CD8-positive, alpha-beta memory T cell (primary cell): ENCODE data around the gene AFAP1. TPM values are rescaled to one million over a fixed set of nuclear protein-coding genes. Genes with fewer than 3 reads are reported as not detected.

ENCODE experiments used
- CTCF ChIA-PET: fragments of 350-600 bp; sonication (Branson Sonifier 250); formaldehyde crosslinking; loops from one replicate; lab custom pipeline; 2021; ENCODE audit warnings: antibody characterized with exemption; lab: Charles Lee
- POLR2A ChIA-PET: fragments of 350-600 bp; sonication (Branson Sonifier 250); formaldehyde crosslinking; loops from one replicate; lab custom pipeline; 2021; ENCODE audit warnings: antibody characterized with exemption; lab: Charles Lee
- DNase-seq, 5 donors: peaks; one replicate each; pipeline versions ENCODE4 v3.0.0 to v3.0.0-alpha.2; 2020 to 2022; ENCODE audit warnings: mixed read lengths in 1 of 5
- H3K27ac ChIP-seq: one replicate; pipeline ENCODE4 v1.7.0; 2013; ENCODE audit warnings: low read depth, mild to moderate bottlenecking, low read length, moderate library complexity
- H3K27me3 ChIP-seq: 2 replicates; pipeline ENCODE4 v1.7.0; 2013; ENCODE audit warnings: low read length, mild to moderate bottlenecking; ENCODE audit not compliant: insufficient read depth, poor library complexity, severe bottlenecking
- H3K36me3 ChIP-seq: 2 replicates; pipeline ENCODE4 v1.7.0; 2013; ENCODE audit warnings: mild to moderate bottlenecking, low read length, moderate library complexity; ENCODE audit not compliant: insufficient read depth
- H3K4me1 ChIP-seq: 2 replicates; pipeline ENCODE4 v1.7.0; 2013; ENCODE audit warnings: mild to moderate bottlenecking, low read length, moderate library complexity; ENCODE audit not compliant: insufficient read depth
- H3K4me3 ChIP-seq: 2 replicates; pipeline ENCODE4 v1.7.0; 2013; ENCODE audit warnings: mild to moderate bottlenecking, low read length
- H3K9me3 ChIP-seq: 2 replicates; pipeline ENCODE4 v1.7.0; 2013; ENCODE audit warnings: mild to moderate bottlenecking, low read length
- H3K27ac Mint-ChIP-seq, 8 donors: one replicate each; pipeline ENCODE4 v1.8.0; 2020 to 2021; ENCODE audit warnings: mixed read lengths in 8 of 8, mild to moderate bottlenecking in 6 of 8, inconsistent platforms in 3 of 8, moderate library complexity in 3 of 8
- H3K27me3 Mint-ChIP-seq, 2 donors: one replicate each; pipeline ENCODE4 v1.8.0; 2020 to 2021; ENCODE audit warnings: mixed read lengths in 2 of 2, mild to moderate bottlenecking in 1 of 2, moderate library complexity in 1 of 2
- H3K36me3 Mint-ChIP-seq, 3 donors: one replicate each; pipeline ENCODE4 v1.8.0; 2020 to 2021; ENCODE audit warnings: mixed read lengths in 3 of 3, inconsistent platforms in 1 of 3, mild to moderate bottlenecking in 1 of 3
- H3K4me1 Mint-ChIP-seq, 3 donors: one replicate each; pipeline ENCODE4 v1.8.0; 2020 to 2021; ENCODE audit warnings: mixed read lengths in 3 of 3, inconsistent platforms in 1 of 3, mild to moderate bottlenecking in 1 of 3
- H3K4me3 Mint-ChIP-seq, 7 donors: one replicate each; pipeline ENCODE4 v1.8.0; 2020 to 2021; ENCODE audit warnings: mixed read lengths in 7 of 7, mild to moderate bottlenecking in 6 of 7, moderate library complexity in 4 of 7, inconsistent platforms in 2 of 7
- H3K9me3 Mint-ChIP-seq, 5 donors: one replicate each; pipeline ENCODE4 v1.8.0; 2020 to 2022; ENCODE audit warnings: mixed read lengths in 5 of 5, mild to moderate bottlenecking in 3 of 5, moderate library complexity in 2 of 5, inconsistent platforms in 1 of 5
- polyA plus RNA-seq: library from polyadenylated mRNA; unstranded; fragments of 300-500 nt; fragmentation: Illumina TruSeq; gene quantifications from one replicate; pipeline ENCODE4 v1.2.3, GENCODE V29; 2021
- total RNA-seq, 2 experiments: library from RNA; stranded (reverse); gene quantifications; one replicate each; pipeline ENCODE4 v1.2.3, GENCODE V29; 2021

Gene AFAP1
- total and polyA plus RNA-seq, 3 experiments from 2014 or later = 2.3 to 19.9 (median 18.4) TPM

DNA sequence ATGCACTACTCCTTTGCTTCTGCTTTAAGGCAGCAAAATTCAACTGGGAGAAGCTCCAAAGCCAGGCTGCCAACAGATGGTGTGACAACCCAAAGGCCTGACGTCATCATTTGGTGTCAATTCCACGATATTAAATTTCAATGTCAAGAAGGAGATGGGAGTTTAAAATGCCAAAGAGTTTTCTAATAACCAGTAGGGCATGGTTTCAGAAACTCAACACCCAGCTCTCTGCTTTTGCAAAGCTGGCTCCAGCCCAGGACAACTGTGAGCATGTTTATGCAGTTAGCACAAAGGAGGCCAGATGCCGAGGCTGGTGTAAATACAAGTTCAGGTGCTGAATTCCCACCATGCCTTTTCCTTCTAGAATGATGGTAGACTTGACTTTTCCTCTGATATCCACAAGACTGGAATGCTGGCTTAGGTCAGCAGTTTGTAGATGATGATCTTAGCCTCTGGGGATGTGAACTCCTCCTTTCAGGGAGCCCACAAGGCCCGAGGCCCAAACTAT is 67.3 kb downstream of the AFAP1 start:
- H3K4me3 Mint-ChIP-seq = no peak overlapping the region
- peaks cover 1 to 4% (median 3%) of the 10 kb centered on the region in 3 donors for H3K36me3 Mint-ChIP-seq
- no peak for DNase-seq
- H3K27me3 Mint-ChIP-seq = peaks cover 0 to 3% of the 10 kb centered on the region in 2 donors
- H3K36me3 ChIP-seq = no peaks in the 10 kb centered on the region
- H3K27me3 ChIP-seq = no peaks in the 10 kb centered on the region
- H3K9me3 Mint-ChIP-seq = no peaks in the 10 kb centered on the region
- H3K27ac Mint-ChIP-seq = no peak overlapping the region
- no peak overlapping the region for H3K4me3 ChIP-seq
- POLR2A ChIA-PET = no interaction called here
- CTCF ChIA-PET = interaction anchor here (1.0 kb wide), 1 partner anchor 68 kb away, joined by 3 read pairs; no protein-coding TSS in a partner anchor
- peaks cover 20% of the 10 kb centered on the region for H3K4me1 ChIP-seq
- no peaks in the 10 kb centered on the region for H3K9me3 ChIP-seq
- no peak overlapping the region for H3K27ac ChIP-seq
- H3K4me1 Mint-ChIP-seq = peaks cover 22 to 42% (median 40%) of the 10 kb centered on the region in 3 donors

DNA sequence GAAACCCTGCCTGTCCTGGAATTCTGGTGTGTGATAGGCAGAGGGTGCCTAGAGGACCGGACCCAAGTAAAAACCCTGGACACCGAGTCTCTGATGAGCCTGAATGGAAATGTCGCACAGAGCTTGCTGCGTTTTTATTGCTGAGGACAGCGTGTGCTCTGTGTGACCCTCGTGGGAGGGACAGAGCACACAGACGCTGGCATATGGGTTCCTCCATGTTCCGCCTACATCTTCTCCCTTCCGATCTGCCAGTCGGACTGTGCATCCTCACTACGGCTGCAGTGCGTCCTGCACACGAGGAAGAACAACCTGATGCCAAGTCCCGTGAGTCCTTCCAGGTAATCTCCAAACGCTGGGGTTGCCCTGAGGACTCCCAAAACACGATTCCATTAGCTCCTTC is 68.3 kb downstream of the AFAP1 start:
- Histone ChIP-seq H3K4me1 (peaks cover 12% of the 10 kb centered on the region), H3K27me3 (no peaks in the 10 kb centered on the region), H3K27ac (no peak overlapping the region), H3K36me3 (no peaks in the 10 kb centered on the region), H3K4me3 (no peak overlapping the region), H3K9me3 (no peaks in the 10 kb centered on the region)
- DNase-seq = no peak
- H3K27ac Mint-ChIP-seq = peak overlapping the region in 1 of 8 donors; percentile 66
- peaks cover 16 to 40% (median 32%) of the 10 kb centered on the region in 3 donors for H3K4me1 Mint-ChIP-seq
- POLR2A ChIA-PET = no interaction called here
- H3K36me3 Mint-ChIP-seq = peaks cover 2 to 5% (median 3%) of the 10 kb centered on the region in 3 donors
- no peak overlapping the region for H3K4me3 Mint-ChIP-seq
- H3K27me3 Mint-ChIP-seq = peaks cover 0 to 3% of the 10 kb centered on the region in 2 donors
- no peaks in the 10 kb centered on the region for H3K9me3 Mint-ChIP-seq
- CTCF ChIA-PET = no interaction called here

- peak overlapping the region; percentile 62 to 96 (median 80) for H3K27ac Mint-ChIP-seq
- peak overlapping the region in 1 of 7 donors; percentile 56 for H3K4me3 Mint-ChIP-seq
- ChIA-PET POLR2A (no interaction called here), CTCF (interaction anchor here (2.0 kb wide), 1 partner anchor 64 kb away, joined by 8 read pairs; no protein-coding TSS in a partner anchor)
- H3K4me1 ChIP-seq = peaks cover 7% of the 10 kb centered on the region
- H3K27me3 Mint-ChIP-seq = peaks cover 0 to 12% of the 10 kb centered on the region in 2 donors
- no peaks in the 10 kb centered on the region for H3K9me3 ChIP-seq
- peaks cover 0 to 5% (median 2%) of the 10 kb centered on the region in 5 donors for H3K9me3 Mint-ChIP-seq
- no peak for DNase-seq
- H3K4me1 Mint-ChIP-seq = peaks cover 16 to 41% (median 27%) of the 10 kb centered on the region in 3 donors
- no peak overlapping the region for H3K27ac ChIP-seq
- no peaks in the 10 kb centered on the region for H3K27me3 ChIP-seq
- H3K36me3 Mint-ChIP-seq = peaks cover 6 to 8% (median 7%) of the 10 kb centered on the region in 3 donors
- no peak overlapping the region for H3K4me3 ChIP-seq
- H3K36me3 ChIP-seq = no peaks in the 10 kb centered on the region
These were observed 70.7 kb downstream of the AFAP1 start for GRCh38 chr4:7868892-7869471.

DNA sequence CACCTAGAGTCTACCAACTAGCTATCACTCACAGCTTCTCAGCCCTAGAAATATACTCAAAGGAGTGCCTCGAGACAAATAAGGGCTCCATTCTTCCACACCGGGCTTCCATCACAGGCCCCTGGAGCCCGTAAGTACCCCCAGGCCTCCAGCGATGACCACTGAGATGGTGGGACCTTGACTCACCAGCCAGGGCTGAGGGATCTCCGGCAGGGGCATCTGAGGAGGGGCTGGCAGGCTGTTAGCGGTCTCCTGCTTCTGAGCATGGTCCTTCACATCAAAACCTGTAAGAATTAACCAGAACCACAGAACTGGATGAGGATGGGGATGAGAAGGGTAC is 71.3 kb downstream of the AFAP1 start:
- no peak overlapping the region for H3K4me3 ChIP-seq
- Mint-ChIP-seq H3K27me3 (peaks cover 0 to 13% of the 10 kb centered on the region in 2 donors), H3K36me3 (peaks cover 6 to 9% (median 8%) of the 10 kb centered on the region in 3 donors), H3K9me3 (peaks cover 0 to 6% (median 4%) of the 10 kb centered on the region in 5 donors), H3K27ac (peak overlapping the region in 6 of 8 donors; percentile 32 to 84 (median 78)), H3K4me1 (peaks cover 17 to 41% (median 24%) of the 10 kb centered on the region in 3 donors), H3K4me3 (peak overlapping the region in 1 of 7 donors; percentile 56)
- peaks cover 7% of the 10 kb centered on the region for H3K4me1 ChIP-seq
- no peak overlapping the region for H3K27ac ChIP-seq
- POLR2A ChIA-PET = no interaction called here
- CTCF ChIA-PET = interaction anchor here (1.0 kb wide), 1 partner anchor 8 kb away, joined by 5 read pairs; no protein-coding TSS in a partner anchor
- no peak for DNase-seq
- no peaks in the 10 kb centered on the region for H3K9me3 ChIP-seq
- no peaks in the 10 kb centered on the region for H3K36me3 ChIP-seq
- H3K27me3 ChIP-seq = no peaks in the 10 kb centered on the region

GRCh38 chr4:7867701-7868435 is 71.8 kb downstream of the AFAP1 start:
- POLR2A ChIA-PET = no interaction called here

DNA sequence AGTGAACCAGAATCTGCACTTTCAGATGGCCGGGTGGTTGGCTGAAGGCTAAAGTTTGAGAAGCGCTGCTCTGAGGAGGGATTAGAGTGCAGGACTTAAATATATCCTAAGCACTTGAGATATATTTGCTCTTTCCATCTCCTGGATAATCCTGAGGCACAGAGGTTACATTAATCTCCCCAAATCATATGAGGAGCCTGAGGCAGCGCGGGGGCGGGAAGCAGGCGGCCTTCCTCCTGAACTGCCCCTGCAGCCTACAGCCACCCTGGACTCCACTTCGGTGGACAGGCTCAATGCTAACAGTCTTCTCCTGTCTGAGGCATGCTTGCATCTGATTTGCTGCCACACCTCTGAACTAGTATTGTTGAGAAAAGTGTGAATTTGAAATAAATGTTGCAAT is 72.5 kb downstream of the AFAP1 start:
- POLR2A ChIA-PET = no interaction called here
- Histone ChIP-seq H3K27ac (no peak overlapping the region), H3K27me3 (no peaks in the 10 kb centered on the region), H3K4me1 (peaks cover 7% of the 10 kb centered on the region), H3K36me3 (no peaks in the 10 kb centered on the region), H3K4me3 (no peak overlapping the region), H3K9me3 (no peaks in the 10 kb centered on the region)
- Mint-ChIP-seq H3K27ac (peak overlapping the region in 2 of 8 donors; percentile 51 to 56), H3K9me3 (peaks cover 0 to 6% (median 4%) of the 10 kb centered on the region in 5 donors), H3K27me3 (peaks cover 0 to 17% of the 10 kb centered on the region in 2 donors), H3K4me1 (peaks cover 17 to 46% (median 24%) of the 10 kb centered on the region in 3 donors), H3K36me3 (peaks cover 6 to 10% (median 9%) of the 10 kb centered on the region in 3 donors), H3K4me3 (no peak overlapping the region)
- DNase-seq = no peak
- CTCF ChIA-PET = interaction anchor here (1.0 kb wide), 1 partner anchor 10 kb away, joined by 5 read pairs; no protein-coding TSS in a partner anchor

More at GRCh38 chr4:7867701-7868435, 71.8 kb downstream of the AFAP1 start:
- H3K27ac ChIP-seq = no peak overlapping the region
- Mint-ChIP-seq H3K4me3 (no peak overlapping the region), H3K27me3 (peaks cover 0 to 17% of the 10 kb centered on the region in 2 donors), H3K27ac (peak overlapping the region in 7 of 8 donors; percentile 35 to 84 (median 70)), H3K4me1 (peaks cover 17 to 46% (median 24%) of the 10 kb centered on the region in 3 donors), H3K36me3 (peaks cover 6 to 9% (median 8%) of the 10 kb centered on the region in 3 donors), H3K9me3 (peaks cover 0 to 6% (median 4%) of the 10 kb centered on the region in 5 donors)
- no peak for DNase-seq
- peaks cover 7% of the 10 kb centered on the region for H3K4me1 ChIP-seq
- no peaks in the 10 kb centered on the region for H3K9me3 ChIP-seq
- H3K27me3 ChIP-seq = no peaks in the 10 kb centered on the region
- no peaks in the 10 kb centered on the region for H3K36me3 ChIP-seq
- CTCF ChIA-PET = interaction anchor here (1.0 kb wide), 1 partner anchor 9 kb away, joined by 5 read pairs; no protein-coding TSS in a partner anchor
- no peak overlapping the region for H3K4me3 ChIP-seq

- H3K27ac Mint-ChIP-seq = peak overlapping the region in 2 of 8 donors; percentile 14 to 17
- no peak for DNase-seq
These were observed 74.1 kb downstream of the AFAP1 start for GRCh38 chr4:7865533-7865932.

More at GRCh38 chr4:7865533-7865932, 74.1 kb downstream of the AFAP1 start:
- peaks cover 17 to 46% (median 24%) of the 10 kb centered on the region in 3 donors for H3K4me1 Mint-ChIP-seq
- Histone ChIP-seq H3K9me3 (no peaks in the 10 kb centered on the region), H3K36me3 (no peaks in the 10 kb centered on the region), H3K27me3 (no peaks in the 10 kb centered on the region), H3K27ac (no peak overlapping the region), H3K4me1 (peaks cover 7% of the 10 kb centered on the region), H3K4me3 (no peak overlapping the region)
- peak overlapping the region in 1 of 7 donors; percentile 2 for H3K4me3 Mint-ChIP-seq
- H3K27me3 Mint-ChIP-seq = peaks cover 0 to 17% of the 10 kb centered on the region in 2 donors
- H3K9me3 Mint-ChIP-seq = peaks cover 0 to 6% (median 4%) of the 10 kb centered on the region in 5 donors
- CTCF ChIA-PET = interaction anchor here (1.5 to 3.0 kb wide), 2 partner anchors 12 to 61 kb away, joined by 4 to 7 read pairs; no protein-coding TSS in a partner anchor
- peaks cover 6 to 15% (median 8%) of the 10 kb centered on the region in 3 donors for H3K36me3 Mint-ChIP-seq
- POLR2A ChIA-PET = no interaction called here
